ENCODE data around the gene HMGXB4.

DNA sequence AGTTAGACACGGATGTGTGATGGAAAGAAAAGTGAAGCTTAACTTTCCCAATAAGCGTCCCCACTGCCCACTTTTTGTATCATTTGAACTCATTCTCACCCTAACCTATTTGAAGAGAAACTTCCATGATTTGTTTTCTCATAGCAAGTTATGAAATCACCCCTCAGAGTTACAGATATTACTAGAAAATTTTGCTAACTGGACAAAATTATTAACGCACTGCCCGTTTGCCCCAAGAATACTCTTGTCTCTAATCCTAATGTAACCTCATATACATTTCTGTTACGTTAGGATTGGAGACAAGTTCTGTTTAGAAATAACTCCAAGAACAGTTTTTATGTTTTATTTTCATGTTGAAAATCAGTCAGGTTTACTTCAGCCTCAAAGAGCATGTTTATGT lies 67.9 kb downstream of the HMGXB4 start:
- TF ChIP-seq, protein P1, sequence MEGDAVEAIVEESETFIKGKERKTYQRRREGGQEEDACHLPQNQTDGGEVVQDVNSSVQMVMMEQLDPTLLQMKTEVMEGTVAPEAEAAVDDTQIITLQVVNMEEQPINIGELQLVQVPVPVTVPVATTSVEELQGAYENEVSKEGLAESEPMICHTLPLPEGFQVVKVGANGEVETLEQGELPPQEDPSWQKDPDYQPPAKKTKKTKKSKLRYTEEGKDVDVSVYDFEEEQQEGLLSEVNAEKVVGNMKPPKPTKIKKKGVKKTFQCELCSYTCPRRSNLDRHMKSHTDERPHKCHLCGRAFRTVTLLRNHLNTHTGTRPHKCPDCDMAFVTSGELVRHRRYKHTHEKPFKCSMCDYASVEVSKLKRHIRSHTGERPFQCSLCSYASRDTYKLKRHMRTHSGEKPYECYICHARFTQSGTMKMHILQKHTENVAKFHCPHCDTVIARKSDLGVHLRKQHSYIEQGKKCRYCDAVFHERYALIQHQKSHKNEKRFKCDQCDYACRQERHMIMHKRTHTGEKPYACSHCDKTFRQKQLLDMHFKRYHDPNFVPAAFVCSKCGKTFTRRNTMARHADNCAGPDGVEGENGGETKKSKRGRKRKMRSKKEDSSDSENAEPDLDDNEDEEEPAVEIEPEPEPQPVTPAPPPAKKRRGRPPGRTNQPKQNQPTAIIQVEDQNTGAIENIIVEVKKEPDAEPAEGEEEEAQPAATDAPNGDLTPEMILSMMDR (IDR thresholded peaks at IDR 0.05) = no peak
- TF ChIP-seq POLR2A (IDR thresholded peaks at IDR 0.05) = no peak

All from Peyer's patch (tissue), 4 donors.